Heart left ventricle (tissue), 13 donors: Measurements from ENCODE around the gene FREM2.

Source experiments
- CTCF ChIP-seq, 12 donors: fragments of 200-600 bp; sonication (generic) in 4 of 12; IDR thresholded peaks; one replicate each; pipeline versions ENCODE4 v1.5.0 to v1.8.0; 2018 to 2022; ENCODE audit warnings: antibody characterized with exemption in 12 of 12, mild to moderate bottlenecking in 5 of 12
- POLR2A ChIP-seq, 2 donors: fragments of 450-650 bp; IDR thresholded peaks; one replicate each; pipeline ENCODE4 v1.6.1; 2017; ENCODE audit warnings: antibody characterized with exemption in 2 of 2, mild to moderate bottlenecking in 2 of 2, moderate library complexity in 2 of 2
- donor health status: ischemic (EF 13 %, LVEDD 7.1; RV severe dilation, severe dysfunction).
- donor health status: DM: no; HTN: yes; CAD: no.
- donor health status: DM: no; HTN: no; CAD: no.
- donor health status: ischemic (EF 25% LVEDD 6.9; RV normal size, moderate dysfunction).
- donor health status: ischemic (EF 25% LVEDD 5.7; RV mildly dilated, moderate dysfunction).
- donor health status: ischemic (EF 35%, LVEDD 5.7; RV mildly dilated, moderate dysfunction).
- donor health status: nonischemic (EF 11% LVEDD 7.7; RV severe dilation, severe dysfunction).
- donor health status: DM: yes; HTN: yes; CAD: no.
- donor health status: PGD.
- donor health status: ischemic (EF 29% LVEDD 5.4; RV normal size, mild dysfunction).
- donor health status: nonischemic (EF 23%, LVEDD 6.1; RV moderate dilation, normal function).

GRCh38 chr13:38753878-38754277 is 67.0 kb downstream of the FREM2 start:
- TF ChIP-seq CTCF (IDR thresholded peaks at IDR 0.05) (no peak), POLR2A (IDR thresholded peaks at IDR 0.05) (no peak)
